ENCODE measurements around the gene DNASE1L3. TPM values are rescaled to one million over a fixed set of nuclear protein-coding genes. Genes with fewer than 3 reads are reported as not detected.

The DNASE1L3 gene
- total RNA-seq, 1 donor: not detected

- no peak for TF ChIP-seq CTCF (IDR thresholded peaks at IDR 0.05; ENCODE audit: insufficient read depth, low read depth, low read length)
- no peak overlapping the region for H3K4me3 ChIP-seq (ENCODE audit: low read depth, low read length)
- no peak for DNase-seq (ENCODE audit: low read depth)
These were observed 25.8 kb downstream of the DNASE1L3 start for GRCh38 chr3:58184982-58185360.

GRCh38 chr3:58184309-58184981 is 26.3 kb downstream of the DNASE1L3 start:
- no peak for DNase-seq (ENCODE audit: low read depth)
- no peak for TF ChIP-seq CTCF (IDR thresholded peaks at IDR 0.05; ENCODE audit: insufficient read depth, low read depth, low read length)
- H3K4me3 ChIP-seq (ENCODE audit: low read depth, low read length): no peak overlapping the region

- no peak overlapping the region for H3K4me3 ChIP-seq (ENCODE audit: low read depth, low read length)
- no peak for TF ChIP-seq CTCF (IDR thresholded peaks at IDR 0.05; ENCODE audit: insufficient read depth, low read depth, low read length)
- DNase-seq (ENCODE audit: low read depth): no peak
These were observed 26.9 kb downstream of the DNASE1L3 start for GRCh38 chr3:58183891-58184290.

GRCh38 chr3:58183221-58183620 is 27.6 kb downstream of the DNASE1L3 start:
- no peak for DNase-seq (ENCODE audit: low read depth)
- TF ChIP-seq CTCF (IDR thresholded peaks at IDR 0.05; ENCODE audit: insufficient read depth, low read depth, low read length): no peak
- no peak overlapping the region for H3K4me3 ChIP-seq (ENCODE audit: low read depth, low read length)

- TF ChIP-seq CTCF (IDR thresholded peaks at IDR 0.05; ENCODE audit: insufficient read depth, low read depth, low read length): no peak
- H3K4me3 ChIP-seq (ENCODE audit: low read depth, low read length): no peak overlapping the region
- no peak for DNase-seq (ENCODE audit: low read depth)
These were observed 29.7 kb downstream of the DNASE1L3 start for GRCh38 chr3:58180940-58181587.

- TF ChIP-seq CTCF (IDR thresholded peaks at IDR 0.05; ENCODE audit: insufficient read depth, low read depth, low read length): no peak
- no peak overlapping the region for H3K4me3 ChIP-seq (ENCODE audit: low read depth, low read length)
- no peak for DNase-seq (ENCODE audit: low read depth)
These were observed 30.5 kb downstream of the DNASE1L3 start for GRCh38 chr3:58180099-58180880.
